ENCODE results near the gene CISTR.
"Not testable (repeated sequence)": the region's sequence is repeated elsewhere in the genome, so short reads cannot be mapped to it uniquely, and the experiment has no call there.

The CISTR gene

DNA sequence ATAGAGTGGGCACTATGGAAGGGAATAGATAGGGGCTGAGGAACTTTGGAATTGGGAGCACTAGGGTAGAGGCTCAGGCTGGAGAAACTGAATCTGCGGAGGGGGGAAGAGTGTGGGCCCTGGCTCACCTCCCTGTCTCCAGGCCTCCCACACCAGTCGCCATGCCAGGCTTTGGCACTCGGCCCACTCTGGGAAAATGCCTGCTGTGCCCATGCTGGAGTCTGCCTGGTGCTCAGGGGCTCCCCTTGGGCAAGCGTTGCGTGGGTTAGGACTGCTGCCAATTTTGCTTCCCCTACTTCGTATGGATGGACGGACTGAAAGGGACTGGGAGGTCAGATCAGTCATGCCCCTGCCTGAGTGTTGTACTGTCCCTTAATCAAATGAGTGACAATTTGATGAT is 34.6 kb upstream of the CISTR start:
- TF ChIP-seq, protein P1, sequence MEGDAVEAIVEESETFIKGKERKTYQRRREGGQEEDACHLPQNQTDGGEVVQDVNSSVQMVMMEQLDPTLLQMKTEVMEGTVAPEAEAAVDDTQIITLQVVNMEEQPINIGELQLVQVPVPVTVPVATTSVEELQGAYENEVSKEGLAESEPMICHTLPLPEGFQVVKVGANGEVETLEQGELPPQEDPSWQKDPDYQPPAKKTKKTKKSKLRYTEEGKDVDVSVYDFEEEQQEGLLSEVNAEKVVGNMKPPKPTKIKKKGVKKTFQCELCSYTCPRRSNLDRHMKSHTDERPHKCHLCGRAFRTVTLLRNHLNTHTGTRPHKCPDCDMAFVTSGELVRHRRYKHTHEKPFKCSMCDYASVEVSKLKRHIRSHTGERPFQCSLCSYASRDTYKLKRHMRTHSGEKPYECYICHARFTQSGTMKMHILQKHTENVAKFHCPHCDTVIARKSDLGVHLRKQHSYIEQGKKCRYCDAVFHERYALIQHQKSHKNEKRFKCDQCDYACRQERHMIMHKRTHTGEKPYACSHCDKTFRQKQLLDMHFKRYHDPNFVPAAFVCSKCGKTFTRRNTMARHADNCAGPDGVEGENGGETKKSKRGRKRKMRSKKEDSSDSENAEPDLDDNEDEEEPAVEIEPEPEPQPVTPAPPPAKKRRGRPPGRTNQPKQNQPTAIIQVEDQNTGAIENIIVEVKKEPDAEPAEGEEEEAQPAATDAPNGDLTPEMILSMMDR (IDR thresholded peaks at IDR 0.05; ENCODE audit: low read depth, low read length) = no peak
- no peak overlapping the region for H3K4me3 ChIP-seq (ENCODE audit: low read depth, low read length)

DNA sequence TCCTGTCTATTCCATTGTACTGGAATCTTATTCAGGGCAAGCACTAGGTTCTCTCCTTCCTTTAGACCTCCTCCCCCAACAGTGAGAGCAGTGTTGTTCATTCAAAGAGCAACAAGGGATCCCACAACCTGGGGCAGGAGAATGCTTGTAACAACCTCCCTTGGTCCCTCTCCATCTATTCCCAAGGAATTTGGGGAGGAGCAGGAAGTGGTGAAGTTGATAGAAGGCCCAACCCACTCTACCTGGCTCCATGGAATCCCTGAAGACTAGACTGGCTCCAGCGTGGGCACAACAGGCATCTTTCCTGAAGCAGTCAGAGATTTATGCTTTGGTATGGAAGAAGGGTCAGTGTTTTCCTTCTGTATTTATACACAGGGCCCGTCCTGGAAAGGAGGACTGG is 33.4 kb upstream of the CISTR start:
- TF ChIP-seq, protein P1 (IDR thresholded peaks at IDR 0.05; ENCODE audit: low read depth, low read length) = no peak
- H3K4me3 ChIP-seq (ENCODE audit: low read depth, low read length) = no peak overlapping the region

DNA sequence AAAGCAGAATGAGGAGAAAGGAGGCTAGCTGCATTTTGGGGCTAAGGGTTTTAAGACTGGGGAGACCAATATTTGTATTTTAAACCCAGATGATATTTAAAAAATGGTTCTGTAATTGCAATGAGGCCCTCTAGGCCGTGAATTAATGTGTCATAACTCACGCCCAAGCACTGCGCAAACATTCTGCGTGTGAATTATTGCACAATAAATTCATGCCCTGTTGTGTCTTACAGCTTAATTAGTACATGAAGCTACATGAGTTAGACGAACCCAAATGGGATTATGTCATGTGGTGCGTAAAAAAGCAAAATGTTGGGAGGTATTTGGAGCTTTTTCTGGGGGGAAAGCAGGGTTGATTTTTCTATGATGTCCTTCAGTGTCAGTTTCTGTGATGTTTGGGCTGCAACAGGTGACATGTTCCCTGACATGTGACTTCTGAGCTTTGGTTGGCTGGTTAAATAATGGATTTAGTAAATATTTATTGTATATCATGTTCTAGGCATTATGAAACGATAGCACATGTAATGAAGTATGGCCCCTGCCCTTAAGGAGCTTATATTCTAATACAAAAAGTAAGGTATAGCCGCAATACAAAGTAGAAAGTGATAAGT is 30.4 kb upstream of the CISTR start:
- TF ChIP-seq, protein P1 (IDR thresholded peaks at IDR 0.05; ENCODE audit: low read depth, low read length) = no peak
- no peak overlapping the region for H3K4me3 ChIP-seq (ENCODE audit: low read depth, low read length)

DNA sequence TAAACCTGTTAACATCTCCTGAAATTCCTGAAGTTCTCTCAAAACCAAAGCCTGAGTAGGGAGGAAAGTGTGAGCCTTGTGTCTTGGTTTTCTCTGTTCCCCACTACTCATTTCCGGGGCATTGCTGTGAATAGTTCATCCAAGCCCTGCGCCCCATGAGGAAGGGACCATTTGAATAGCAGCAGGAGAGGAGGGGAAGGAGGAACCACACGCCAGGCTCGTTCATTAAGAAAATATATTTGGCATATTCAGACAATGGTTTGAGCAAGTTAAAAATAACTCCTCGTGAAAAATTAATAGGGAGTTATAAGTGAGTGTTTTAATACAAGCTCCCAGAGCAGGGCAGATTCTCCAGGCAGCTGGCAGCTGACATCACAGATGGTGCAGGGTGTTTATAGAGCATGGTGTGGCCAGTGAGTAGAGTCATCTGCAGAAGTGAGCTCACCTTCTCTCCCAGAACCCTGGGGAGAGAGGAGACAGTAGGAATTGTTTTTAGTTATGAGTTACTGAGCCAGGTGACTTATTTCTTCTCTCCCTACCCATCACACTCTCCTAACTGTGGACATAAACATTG is 29.5 kb upstream of the CISTR start:
- TF ChIP-seq, protein P1 (IDR thresholded peaks at IDR 0.05; ENCODE audit: low read depth, low read length) = no peak

DNA sequence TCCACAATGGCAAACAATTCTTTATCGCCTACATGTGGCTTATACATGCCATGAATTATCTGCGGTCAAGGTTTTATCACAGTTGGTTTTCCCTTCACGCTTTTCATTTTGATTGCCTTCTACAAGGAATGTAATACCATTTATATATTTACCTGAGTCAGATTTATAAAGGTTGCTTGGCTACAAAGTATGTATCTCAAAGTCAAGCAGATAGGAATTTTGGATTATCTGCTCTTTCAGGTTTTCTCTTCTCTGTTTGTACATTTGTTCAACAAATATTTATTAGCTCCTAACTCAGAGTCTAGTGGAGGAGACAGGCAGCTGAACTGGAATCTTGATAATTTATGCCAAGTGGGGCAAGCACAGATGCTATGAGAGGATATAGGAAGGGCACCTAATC is 28.5 kb upstream of the CISTR start:
- TF ChIP-seq, protein P1 (IDR thresholded peaks at IDR 0.05; ENCODE audit: low read depth, low read length) = no peak
- no peak overlapping the region for H3K4me3 ChIP-seq (ENCODE audit: low read depth, low read length)

More for the DNA sequence above, 29.5 kb upstream of the CISTR start:
- no peak overlapping the region for H3K4me3 ChIP-seq (ENCODE audit: low read depth, low read length)

DNA sequence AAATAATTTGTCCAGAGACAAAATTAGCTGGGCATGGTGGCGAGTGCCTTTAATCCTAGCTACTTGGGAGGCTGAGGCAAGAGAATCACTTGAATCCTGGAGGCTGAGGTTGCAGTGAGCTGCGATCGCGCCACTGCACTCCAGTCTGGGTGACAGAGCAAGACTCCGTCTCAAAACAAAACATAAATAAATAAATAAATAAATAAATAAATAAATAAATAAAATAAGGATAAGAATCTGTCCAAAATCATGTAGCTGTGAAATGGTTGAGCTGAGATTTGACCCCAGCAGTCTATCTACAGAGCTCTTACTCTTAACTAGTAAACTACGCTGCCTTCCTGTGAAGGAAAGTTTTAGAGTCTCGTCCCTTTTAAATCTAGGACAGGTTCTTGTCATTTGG is 27.9 kb upstream of the CISTR start:
- H3K4me3 ChIP-seq (ENCODE audit: low read depth, low read length) = not testable (repeated sequence)

DNA sequence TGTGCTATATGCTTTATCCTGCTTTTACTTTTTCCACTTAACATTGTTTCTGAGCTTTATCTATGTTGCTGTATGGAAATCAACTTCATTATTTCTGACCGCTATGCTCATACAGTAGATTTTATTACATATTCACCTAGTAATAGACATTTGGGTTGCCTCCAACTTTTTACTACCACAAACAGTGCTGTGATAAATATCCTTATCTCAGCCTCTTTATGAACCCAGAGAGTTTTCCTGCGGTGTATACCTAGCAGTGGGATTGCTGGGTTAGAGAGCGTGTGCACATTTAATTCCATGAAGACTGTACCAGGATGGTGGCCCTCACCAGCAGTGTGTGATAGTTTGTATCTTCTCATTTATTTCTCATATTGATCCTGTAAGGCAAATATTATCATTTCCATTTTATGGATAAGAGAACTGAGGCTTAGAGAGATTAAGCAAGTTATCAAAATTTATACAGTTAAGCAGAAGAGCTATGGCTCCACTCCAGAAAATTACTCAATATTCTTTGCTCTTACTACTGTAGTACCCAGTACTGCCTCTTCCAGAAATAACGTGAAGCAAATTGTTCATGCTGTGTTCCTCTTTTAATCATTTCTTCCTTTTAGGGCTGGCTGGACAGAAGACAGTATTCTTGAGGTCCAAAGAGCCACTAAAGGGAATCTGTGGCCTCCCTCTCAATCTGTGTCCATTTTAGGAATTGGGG is 26.3 kb upstream of the CISTR start:
- TF ChIP-seq, protein P1 (IDR thresholded peaks at IDR 0.05; ENCODE audit: low read depth, low read length) = no peak
- no peak overlapping the region for H3K4me3 ChIP-seq (ENCODE audit: low read depth, low read length)
